H9 (cell line): ENCODE measurements around the gene NOVA2. TPM values are rescaled to one million over a fixed set of nuclear protein-coding genes. Genes with fewer than 3 reads are reported as not detected.

ENCODE experiments used
- DNase-seq: peaks from one replicate; pipeline ENCODE4 v3.0.0-alpha.2; 2017
- H2AFZ ChIP-seq: one replicate; pipeline ENCODE4 v1.6.1; 2013; ENCODE audit warnings: mild to moderate bottlenecking, low read length, control low read depth, moderate library complexity
- H2AK5ac ChIP-seq: 2 replicates; pipeline ENCODE4 v1.6.1; 2013; ENCODE audit warnings: low read length, control low read depth, mixed read lengths; ENCODE audit not compliant: insufficient read length
- H2BK120ac ChIP-seq: one replicate; pipeline ENCODE4 v1.6.1; 2013; ENCODE audit warnings: low read depth, mild to moderate bottlenecking, low read length, control low read depth, inconsistent platforms; ENCODE audit not compliant: poor library complexity, severe bottlenecking
- H2BK12ac ChIP-seq: 2 replicates; pipeline ENCODE4 v1.6.1; 2013; ENCODE audit warnings: low read length, control low read depth, mixed read lengths, low read depth; ENCODE audit not compliant: insufficient read length
- H2BK15ac ChIP-seq: 2 replicates; pipeline ENCODE4 v1.6.1; 2013; ENCODE audit warnings: low read depth, low read length, control low read depth
- H2BK20ac ChIP-seq: one replicate; pipeline ENCODE4 v1.6.1; 2013; ENCODE audit warnings: low read depth, mild to moderate bottlenecking, low read length, control low read depth, inconsistent platforms; ENCODE audit not compliant: poor library complexity, severe bottlenecking
- H2BK5ac ChIP-seq: 2 replicates; pipeline ENCODE4 v1.6.1; 2013; ENCODE audit warnings: low read length, control low read depth, mixed read lengths; ENCODE audit not compliant: insufficient read length
- H3K14ac ChIP-seq: 2 replicates; pipeline ENCODE4 v1.6.1; 2013; ENCODE audit warnings: low read length, control low read depth; ENCODE audit not compliant: insufficient read depth
- H3K18ac ChIP-seq: 2 replicates; pipeline ENCODE4 v1.6.1; 2013; ENCODE audit warnings: low read depth, mild to moderate bottlenecking, mixed read lengths, low read length, control low read depth; ENCODE audit not compliant: insufficient read length
- H3K23ac ChIP-seq: 2 replicates; pipeline ENCODE4 v1.6.1; 2013; ENCODE audit warnings: low read length, control low read depth, mixed read lengths, low read depth; ENCODE audit not compliant: insufficient read length
- H3K23me2 ChIP-seq: 2 replicates; pipeline ENCODE4 v1.6.1; 2013; ENCODE audit warnings: low read depth, mild to moderate bottlenecking, mixed read lengths, low read length, control low read depth; ENCODE audit not compliant: insufficient read length, poor library complexity, severe bottlenecking
- H3K27ac ChIP-seq: 2 replicates; pipeline ENCODE4 v1.5.1; 2013; ENCODE audit warnings: low read length, control low read depth, mixed read lengths, low read depth; ENCODE audit not compliant: insufficient read length
- H3K27me3 ChIP-seq: 2 replicates; pipeline ENCODE4 v1.6.1; 2013; ENCODE audit warnings: low read length, control low read depth, inconsistent platforms; ENCODE audit not compliant: insufficient read depth
- H3K4ac ChIP-seq: 2 replicates; pipeline ENCODE4 v1.6.1; 2013; ENCODE audit warnings: low read depth, mild to moderate bottlenecking, control low read depth, inconsistent platforms, low read length, moderate library complexity
- H3K4me1 ChIP-seq: 2 replicates; pipeline ENCODE4 v1.6.1; 2013; ENCODE audit warnings: low read length, control low read depth, inconsistent platforms; ENCODE audit not compliant: insufficient read depth
- H3K4me2 ChIP-seq: 2 replicates; pipeline ENCODE4 v1.6.1; 2013; ENCODE audit warnings: low read length, control low read depth, mixed read lengths; ENCODE audit not compliant: insufficient read length, insufficient read depth
- H3K56ac ChIP-seq: 2 replicates; pipeline ENCODE4 v1.6.1; 2013; ENCODE audit warnings: low read depth, mild to moderate bottlenecking, mixed read lengths, low read length, control low read depth; ENCODE audit not compliant: insufficient read length
- H3K79me1 ChIP-seq: 2 replicates; pipeline ENCODE4 v1.6.1; 2013; ENCODE audit warnings: low read depth, mild to moderate bottlenecking, moderate library complexity, low read length, control low read depth, inconsistent platforms; ENCODE audit not compliant: insufficient read depth, poor library complexity, severe bottlenecking
- H3K79me2 ChIP-seq: 2 replicates; pipeline ENCODE4 v1.6.1; 2013; ENCODE audit warnings: low read length, control low read depth, inconsistent platforms; ENCODE audit not compliant: insufficient read depth
- H3K9ac ChIP-seq: 2 replicates; pipeline ENCODE4 v1.6.1; 2013; ENCODE audit warnings: low read length, control low read depth, mixed read lengths; ENCODE audit not compliant: insufficient read length; ENCODE audit errors: extremely low read depth
- H3K9me3 ChIP-seq: one replicate; pipeline ENCODE4 v1.6.1; 2013; ENCODE audit warnings: low read depth, low read length, inconsistent platforms; ENCODE audit not compliant: control insufficient read depth
- H3T11ph ChIP-seq: one replicate; pipeline ENCODE4 v1.6.1; 2013; ENCODE audit warnings: mild to moderate bottlenecking, low read length, control low read depth, inconsistent platforms
- H4K20me1 ChIP-seq: one replicate; pipeline ENCODE4 v1.6.1; 2013; ENCODE audit not compliant: control insufficient read depth, insufficient read length, insufficient read depth
- H4K5ac ChIP-seq: 2 replicates; pipeline ENCODE4 v1.6.1; 2013; ENCODE audit warnings: low read depth, mild to moderate bottlenecking, mixed read lengths, low read length, control low read depth; ENCODE audit not compliant: insufficient read length
- H4K8ac ChIP-seq: replicated peaks from 2 replicates; pipeline ENCODE4 v1.6.1; 2013; ENCODE audit warnings: low read length, control low read depth, mixed read lengths, low read depth; ENCODE audit not compliant: insufficient read length
- H4K91ac ChIP-seq: 2 replicates; pipeline ENCODE4 v1.6.1; 2013; ENCODE audit warnings: low read depth, mild to moderate bottlenecking, moderate library complexity, mixed read lengths, low read length, control low read depth; ENCODE audit not compliant: insufficient read length
- H3K27ac Mint-ChIP-seq, 3 experiments: 2 replicates in 2 of 3; 3 replicates in 1 of 3; pipeline ENCODE4 v1.8.0; 2020 to 2021; ENCODE audit warnings: mixed read lengths in 3 of 3, mild to moderate bottlenecking in 1 of 3, moderate library complexity in 1 of 3
- H3K27me3 Mint-ChIP-seq: 2 replicates; pipeline ENCODE4 v1.8.0; 2021; ENCODE audit warnings: low read depth, mild to moderate bottlenecking, moderate library complexity, mixed read lengths
- H3K36me3 Mint-ChIP-seq, 3 experiments: 2 replicates in 2 of 3; 3 replicates in 1 of 3; pipeline ENCODE4 v1.8.0; 2020 to 2021; ENCODE audit warnings: low read depth in 3 of 3, mixed read lengths in 3 of 3; ENCODE audit not compliant: insufficient read depth in 1 of 3
- H3K4me1 Mint-ChIP-seq, 2 experiments: 2 replicates each; pipeline ENCODE4 v1.8.0; 2020; ENCODE audit warnings: mixed read lengths in 2 of 2
- H3K4me3 Mint-ChIP-seq, 2 experiments: 2 replicates in 1 of 2; 3 replicates in 1 of 2; pipeline ENCODE4 v1.8.0; 2020 to 2021; ENCODE audit warnings: mild to moderate bottlenecking in 2 of 2, mixed read lengths in 2 of 2, moderate library complexity in 1 of 2
- H3K9me3 Mint-ChIP-seq, 2 experiments: 2 replicates in 1 of 2; 3 replicates in 1 of 2; pipeline ENCODE4 v1.8.0; 2020; ENCODE audit warnings: mild to moderate bottlenecking in 2 of 2, mixed read lengths in 2 of 2, moderate library complexity in 1 of 2
- WGBS: extraction: QIAGEN DNeasy Blood & Tissue Kit; methylation state at CpG from one replicate; pipeline ENCODE4 v1.1.7; 2013; ENCODE audit warnings: missing lambda C conversion rate, low lambda C conversion rate, mixed read lengths; ENCODE audit not compliant: insufficient read length; ENCODE audit errors: extremely low coverage; 5-methylcytosine and 5-hydroxymethylcytosine counted together
- total RNA-seq: library from RNA; stranded (reverse); gene quantifications from 2 replicates; pipeline ENCODE4 v1.2.1, GENCODE V29; 2021
- TF ChIP-seq, protein P1 (sequence below): fragments of 200-600 bp; sonication (generic); conservative IDR thresholded peaks from 3 replicates; pipeline ENCODE4 v1.8.0; 2021; ENCODE audit warnings: antibody characterized with exemption, mild to moderate bottlenecking

The NOVA2 gene
- total RNA-seq, 1 experiment from 2014 or later: 8.8 TPM

DNA sequence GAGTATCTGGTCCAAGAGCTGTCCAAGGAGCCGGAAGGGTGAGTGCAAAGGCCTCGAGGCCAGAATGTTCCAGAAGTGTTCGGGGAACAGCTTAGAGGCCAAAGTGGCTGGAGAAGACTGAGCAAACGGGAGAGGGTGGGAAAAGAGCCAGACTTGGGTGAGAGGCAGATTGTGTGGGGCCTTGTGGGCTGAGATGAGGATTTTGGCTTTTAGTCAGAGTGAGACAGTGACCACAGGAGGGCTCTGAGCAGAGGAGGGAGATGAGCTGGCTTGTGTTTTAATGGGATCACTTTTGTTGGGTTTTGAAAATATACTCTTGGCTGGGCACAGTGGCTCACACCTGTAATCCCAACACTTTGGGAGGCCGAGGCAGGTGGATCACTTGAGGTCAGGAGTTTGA lies 64.7 kb downstream of the NOVA2 start:
- WGBS: no CpG with 5 or more reads among the region's 5 CpGs

More for the DNA sequence above, 64.7 kb downstream of the NOVA2 start:
- no peaks in the 10 kb centered on the region for H3K79me1 ChIP-seq
- no peak overlapping the region for H2BK5ac ChIP-seq
- no peak overlapping the region for H2AFZ ChIP-seq
- H3K79me2 ChIP-seq: no peaks in the 10 kb centered on the region
- H2AK5ac ChIP-seq: no peak overlapping the region
- H4K20me1 ChIP-seq: no peaks in the 10 kb centered on the region
- no peaks in the 10 kb centered on the region for H3K27me3 ChIP-seq
- H4K5ac ChIP-seq: no peak overlapping the region
- H3K4me1 ChIP-seq: no peaks in the 10 kb centered on the region; the same call in 1 of the 2 replicates
- H2BK120ac ChIP-seq: no peak overlapping the region
- H3K18ac ChIP-seq: no peak overlapping the region
- H4K91ac ChIP-seq: no peak overlapping the region
- Mint-ChIP-seq H3K4me1 (peaks cover 2 to 5% of the 10 kb centered on the region in 2 experiments; a peak in 2 of 4 replicates), H3K4me3 (no peak overlapping the region), H3K36me3 (no peaks in the 10 kb centered on the region), H3K9me3 (no peaks in the 10 kb centered on the region), H3K27ac (peak overlapping the region in 1 of 3 experiments; percentile 50; a peak in 1 of 7 replicates), H3K27me3 (peaks cover 2% of the 10 kb centered on the region)
- H3K9me3 ChIP-seq: no peaks in the 10 kb centered on the region
- no peak overlapping the region for H3K27ac ChIP-seq
- TF ChIP-seq, protein P1, sequence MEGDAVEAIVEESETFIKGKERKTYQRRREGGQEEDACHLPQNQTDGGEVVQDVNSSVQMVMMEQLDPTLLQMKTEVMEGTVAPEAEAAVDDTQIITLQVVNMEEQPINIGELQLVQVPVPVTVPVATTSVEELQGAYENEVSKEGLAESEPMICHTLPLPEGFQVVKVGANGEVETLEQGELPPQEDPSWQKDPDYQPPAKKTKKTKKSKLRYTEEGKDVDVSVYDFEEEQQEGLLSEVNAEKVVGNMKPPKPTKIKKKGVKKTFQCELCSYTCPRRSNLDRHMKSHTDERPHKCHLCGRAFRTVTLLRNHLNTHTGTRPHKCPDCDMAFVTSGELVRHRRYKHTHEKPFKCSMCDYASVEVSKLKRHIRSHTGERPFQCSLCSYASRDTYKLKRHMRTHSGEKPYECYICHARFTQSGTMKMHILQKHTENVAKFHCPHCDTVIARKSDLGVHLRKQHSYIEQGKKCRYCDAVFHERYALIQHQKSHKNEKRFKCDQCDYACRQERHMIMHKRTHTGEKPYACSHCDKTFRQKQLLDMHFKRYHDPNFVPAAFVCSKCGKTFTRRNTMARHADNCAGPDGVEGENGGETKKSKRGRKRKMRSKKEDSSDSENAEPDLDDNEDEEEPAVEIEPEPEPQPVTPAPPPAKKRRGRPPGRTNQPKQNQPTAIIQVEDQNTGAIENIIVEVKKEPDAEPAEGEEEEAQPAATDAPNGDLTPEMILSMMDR: no peak
- H3K9ac ChIP-seq: no peak overlapping the region
- H3K14ac ChIP-seq: no peak overlapping the region
- H3K4ac ChIP-seq: no peak overlapping the region
- no peak overlapping the region for H3K23ac ChIP-seq
- no peak overlapping the region for H2BK12ac ChIP-seq
- H2BK15ac ChIP-seq: no peak overlapping the region
- no peak overlapping the region for H4K8ac ChIP-seq
- H3T11ph ChIP-seq: no peak overlapping the region
- no peak overlapping the region for H3K56ac ChIP-seq
- H2BK20ac ChIP-seq: no peak overlapping the region
- no peak for DNase-seq
- H3K4me2 ChIP-seq: no peak overlapping the region
- H3K23me2 ChIP-seq: no peaks in the 10 kb centered on the region
